Osteocyte (in vitro differentiated cells): Measurements from ENCODE around the gene ZNF326. TPM values are rescaled to one million over a fixed set of nuclear protein-coding genes. Genes with fewer than 3 reads are reported as not detected.
A peak's percentile ranks its signal among the peaks of the same experiment; 100 is the strongest.

ENCODE experiments used
- DNase-seq: peaks from one replicate; pipeline ENCODE4 v3.0.0; 2021; ENCODE audit warnings: mixed read lengths; ENCODE audit not compliant: unreplicated experiment; ENCODE audit errors: extremely low spot score
- H3K27ac Mint-ChIP-seq: one replicate; pipeline ENCODE4 v1.8.0; 2021; ENCODE audit warnings: mild to moderate bottlenecking, mixed read lengths; ENCODE audit not compliant: unreplicated experiment
- H3K27me3 Mint-ChIP-seq: one replicate; pipeline ENCODE4 v1.8.0; 2021; ENCODE audit warnings: mixed read lengths; ENCODE audit not compliant: unreplicated experiment
- H3K36me3 Mint-ChIP-seq: one replicate; pipeline ENCODE4 v1.8.0; 2021; ENCODE audit warnings: mixed read lengths; ENCODE audit not compliant: unreplicated experiment
- H3K4me1 Mint-ChIP-seq: one replicate; pipeline ENCODE4 v1.8.0; 2021; ENCODE audit warnings: mixed read lengths; ENCODE audit not compliant: unreplicated experiment
- H3K4me3 Mint-ChIP-seq: one replicate; pipeline ENCODE4 v1.8.0; 2021; ENCODE audit warnings: mild to moderate bottlenecking, moderate library complexity, mixed read lengths; ENCODE audit not compliant: unreplicated experiment
- H3K9me3 Mint-ChIP-seq: one replicate; pipeline ENCODE4 v1.8.0; 2021; ENCODE audit warnings: mixed read lengths; ENCODE audit not compliant: unreplicated experiment
- total RNA-seq: library from RNA; stranded (reverse); gene quantifications from 2 replicates; pipeline ENCODE4 v1.2.1, GENCODE V29; 2021
- TF ChIP-seq, protein P1 (sequence below): fragments of 200-600 bp; sonication (generic); IDR thresholded peaks from 2 replicates; pipeline ENCODE4 v1.5.0; 2021; ENCODE audit warnings: antibody characterized with exemption, mild to moderate bottlenecking, moderate library complexity

ZNF326 gene
- total RNA-seq, 1 donor from 2014 or later = 33.4 TPM

DNA sequence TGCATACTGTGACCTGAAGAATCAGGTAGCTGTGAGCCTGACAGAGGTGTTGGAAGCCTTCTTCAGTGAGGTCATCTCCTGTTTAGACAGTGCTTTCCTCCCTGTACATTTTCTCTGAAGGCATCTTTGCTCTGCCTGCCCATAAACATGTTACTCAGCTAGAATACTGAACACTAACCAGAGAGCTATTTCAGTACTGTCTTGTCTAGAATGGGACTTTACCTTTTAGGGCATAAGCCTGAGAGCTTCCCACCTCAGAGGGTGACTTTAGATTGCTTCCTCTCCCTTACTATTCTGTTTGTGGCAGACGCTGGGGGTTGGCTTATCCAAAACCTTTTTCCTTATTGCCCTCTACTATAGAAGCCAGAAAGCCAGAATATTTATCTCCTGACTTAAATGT, 23.3 kb upstream of the ZNF326 start:
- Mint-ChIP-seq H3K27ac (no peak overlapping the region), H3K4me3 (no peak overlapping the region), H3K36me3 (no peaks in the 10 kb centered on the region), H3K4me1 (peaks cover 14% of the 10 kb centered on the region), H3K9me3 (no peaks in the 10 kb centered on the region), H3K27me3 (peaks cover 4% of the 10 kb centered on the region)
- no peak for DNase-seq
- TF ChIP-seq, protein P1, sequence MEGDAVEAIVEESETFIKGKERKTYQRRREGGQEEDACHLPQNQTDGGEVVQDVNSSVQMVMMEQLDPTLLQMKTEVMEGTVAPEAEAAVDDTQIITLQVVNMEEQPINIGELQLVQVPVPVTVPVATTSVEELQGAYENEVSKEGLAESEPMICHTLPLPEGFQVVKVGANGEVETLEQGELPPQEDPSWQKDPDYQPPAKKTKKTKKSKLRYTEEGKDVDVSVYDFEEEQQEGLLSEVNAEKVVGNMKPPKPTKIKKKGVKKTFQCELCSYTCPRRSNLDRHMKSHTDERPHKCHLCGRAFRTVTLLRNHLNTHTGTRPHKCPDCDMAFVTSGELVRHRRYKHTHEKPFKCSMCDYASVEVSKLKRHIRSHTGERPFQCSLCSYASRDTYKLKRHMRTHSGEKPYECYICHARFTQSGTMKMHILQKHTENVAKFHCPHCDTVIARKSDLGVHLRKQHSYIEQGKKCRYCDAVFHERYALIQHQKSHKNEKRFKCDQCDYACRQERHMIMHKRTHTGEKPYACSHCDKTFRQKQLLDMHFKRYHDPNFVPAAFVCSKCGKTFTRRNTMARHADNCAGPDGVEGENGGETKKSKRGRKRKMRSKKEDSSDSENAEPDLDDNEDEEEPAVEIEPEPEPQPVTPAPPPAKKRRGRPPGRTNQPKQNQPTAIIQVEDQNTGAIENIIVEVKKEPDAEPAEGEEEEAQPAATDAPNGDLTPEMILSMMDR = no peak

DNA sequence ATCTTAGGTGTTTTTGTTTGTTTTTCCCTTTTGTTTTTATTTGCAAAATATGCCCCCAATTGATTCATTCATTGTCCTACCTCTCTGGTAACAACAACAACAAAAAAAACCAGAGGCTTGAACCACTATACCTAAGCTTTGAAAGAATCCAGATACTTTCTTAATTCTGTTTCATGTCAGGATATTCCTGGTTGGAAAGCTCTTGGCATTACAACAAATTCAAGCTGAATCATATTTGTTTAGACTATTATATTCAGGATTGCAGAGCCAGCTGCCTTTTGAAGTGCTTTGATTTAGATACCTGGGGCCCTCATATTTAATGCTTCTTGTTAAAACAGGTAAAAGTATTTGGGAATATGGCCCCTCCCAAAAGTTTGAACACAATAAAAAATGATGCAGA, 22.9 kb upstream of the ZNF326 start:
- TF ChIP-seq, protein P1 = no peak
- H3K4me1 Mint-ChIP-seq = peaks cover 14% of the 10 kb centered on the region
- H3K27me3 Mint-ChIP-seq = peaks cover 3% of the 10 kb centered on the region
- no peak for DNase-seq
- no peak overlapping the region for H3K27ac Mint-ChIP-seq
- no peaks in the 10 kb centered on the region for H3K36me3 Mint-ChIP-seq
- no peak overlapping the region for H3K4me3 Mint-ChIP-seq
- H3K9me3 Mint-ChIP-seq = no peaks in the 10 kb centered on the region

DNA sequence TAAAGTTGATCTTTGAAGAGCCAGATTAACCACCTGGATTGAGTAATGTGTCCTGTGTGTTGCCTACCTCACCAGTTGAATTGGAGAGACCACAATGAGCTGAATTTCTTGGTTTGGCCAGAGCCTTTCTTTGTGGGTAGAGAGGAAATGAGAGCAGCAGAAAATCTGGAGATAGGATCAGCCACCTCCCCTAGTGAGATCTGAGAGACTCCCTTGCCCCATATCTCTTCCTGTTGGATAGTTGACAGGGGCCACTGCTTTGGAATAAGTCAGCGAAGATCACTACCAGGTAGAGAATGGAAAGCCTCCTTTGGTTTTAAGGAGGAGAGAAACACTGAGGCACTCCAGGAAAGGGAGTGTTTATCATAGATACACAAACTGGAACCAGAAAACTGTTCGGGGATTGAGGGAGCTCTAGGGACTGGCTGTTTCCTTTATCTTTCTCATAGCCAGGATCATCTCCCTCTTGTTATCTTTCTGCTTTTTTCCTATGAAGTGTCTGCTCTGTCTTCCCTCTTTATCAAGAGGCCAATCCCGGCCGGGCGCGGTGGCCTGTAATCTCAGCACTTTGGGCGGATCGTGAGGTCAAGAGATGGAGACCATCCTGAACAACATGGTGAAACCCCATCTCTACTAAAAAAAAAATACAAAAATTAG, 21.3 kb upstream of the ZNF326 start:
- no peaks in the 10 kb centered on the region for H3K9me3 Mint-ChIP-seq
- H3K4me3 Mint-ChIP-seq = no peak overlapping the region
- H3K4me1 Mint-ChIP-seq = peaks cover 14% of the 10 kb centered on the region
- H3K27ac Mint-ChIP-seq = no peak overlapping the region
- no peaks in the 10 kb centered on the region for H3K36me3 Mint-ChIP-seq
- TF ChIP-seq, protein P1 = no peak
- no peaks in the 10 kb centered on the region for H3K27me3 Mint-ChIP-seq
- no peak for DNase-seq

DNA sequence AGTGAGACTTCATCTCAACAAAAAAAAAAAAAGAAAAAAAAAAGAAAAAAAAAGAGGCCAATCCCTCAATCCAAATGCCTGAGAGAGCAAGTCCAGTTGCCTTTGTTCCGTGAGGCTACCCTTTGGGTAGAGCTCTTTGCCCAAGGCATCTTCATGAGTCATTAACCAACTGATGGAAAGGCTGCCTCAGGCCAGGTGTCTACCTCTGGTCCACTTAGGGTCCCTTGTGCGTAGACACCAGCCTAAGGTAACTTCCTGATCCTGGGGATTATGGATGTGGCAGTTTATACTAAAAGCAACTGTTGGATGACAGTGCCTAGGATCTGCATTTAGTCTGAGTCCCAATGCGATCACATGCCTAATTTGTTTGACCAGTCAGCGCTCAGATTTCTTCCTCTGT, 20.7 kb upstream of the ZNF326 start:
- H3K4me1 Mint-ChIP-seq = peaks cover 14% of the 10 kb centered on the region
- TF ChIP-seq, protein P1 = no peak
- no peaks in the 10 kb centered on the region for H3K9me3 Mint-ChIP-seq
- DNase-seq = no peak
- H3K36me3 Mint-ChIP-seq = no peaks in the 10 kb centered on the region
- no peak overlapping the region for H3K27ac Mint-ChIP-seq
- H3K4me3 Mint-ChIP-seq = no peak overlapping the region
- no peaks in the 10 kb centered on the region for H3K27me3 Mint-ChIP-seq

DNA sequence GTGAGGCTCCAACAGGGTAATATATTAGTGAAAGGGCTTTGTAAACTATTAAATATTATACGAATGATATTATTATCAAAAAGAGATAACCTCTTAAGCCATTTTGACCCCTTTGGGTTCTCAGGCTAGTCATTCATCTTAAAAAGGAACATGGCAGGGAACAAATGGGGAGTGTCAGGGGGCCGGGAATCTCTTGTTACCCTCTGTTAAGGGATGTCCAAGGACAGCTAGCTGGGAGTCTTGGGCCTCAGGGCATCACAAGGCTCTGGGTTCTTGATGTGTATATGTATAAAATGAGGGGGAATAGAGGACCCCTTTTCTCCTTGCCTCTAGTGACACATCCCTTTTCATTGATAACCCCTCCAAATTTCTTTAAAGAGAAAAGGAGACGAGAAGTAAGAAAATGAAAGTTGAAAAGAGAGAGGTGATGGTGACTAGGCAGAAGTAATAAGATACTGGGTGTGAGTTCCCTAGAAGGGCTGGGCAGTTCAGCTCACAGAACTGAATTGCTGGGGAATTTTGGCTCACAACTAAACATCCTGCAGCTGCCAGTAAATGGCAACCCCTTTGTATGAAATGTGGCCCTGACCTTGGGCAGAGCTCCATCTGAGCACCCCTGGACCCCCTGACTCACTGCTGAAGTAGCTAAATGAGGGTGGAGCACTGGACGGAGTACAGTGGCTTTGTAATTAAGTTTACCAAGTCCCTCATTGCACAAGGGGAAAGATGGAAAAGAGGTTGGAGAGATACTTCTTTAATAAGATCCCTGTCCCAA, 20.0 kb upstream of the ZNF326 start:
- no peaks in the 10 kb centered on the region for H3K9me3 Mint-ChIP-seq
- no peaks in the 10 kb centered on the region for H3K36me3 Mint-ChIP-seq
- no peaks in the 10 kb centered on the region for H3K27me3 Mint-ChIP-seq
- H3K4me3 Mint-ChIP-seq = no peak overlapping the region
- TF ChIP-seq, protein P1 = no peak
- no peak for DNase-seq
- H3K27ac Mint-ChIP-seq = peak overlapping the region; percentile 80
- H3K4me1 Mint-ChIP-seq = peaks cover 14% of the 10 kb centered on the region
